Liver (tissue), 9 donors: Measurements from ENCODE around the gene PHC3. TPM values are rescaled to one million over a fixed set of nuclear protein-coding genes. Genes with fewer than 3 reads are reported as not detected.

ENCODE experiments used
- DNase-seq: peaks from one replicate; pipeline ENCODE4 v3.0.0-alpha.2; 2017; ENCODE audit warnings: low spot score
- H3K27ac ChIP-seq, 2 donors: one replicate each; pipeline ENCODE4 v1.7.0; 2013; ENCODE audit warnings: inconsistent platforms in 2 of 2, low read length in 2 of 2, control low read depth in 1 of 2, low read depth in 1 of 2, mild to moderate bottlenecking in 1 of 2
- H3K27me3 ChIP-seq, 4 donors: one replicate each; pipeline versions ENCODE4 v1.6.1 to v1.7.0; 2013; ENCODE audit warnings: low read length in 3 of 4, inconsistent platforms in 1 of 4, mild to moderate bottlenecking in 1 of 4, moderate library complexity in 1 of 4; ENCODE audit not compliant: control insufficient read depth in 4 of 4, insufficient read depth in 4 of 4
- H3K36me3 ChIP-seq, 4 donors: one replicate each; pipeline versions ENCODE4 v1.6.1 to v1.7.0; 2013; ENCODE audit warnings: low read length in 3 of 4, mild to moderate bottlenecking in 3 of 4, low read depth in 1 of 4, moderate library complexity in 1 of 4; ENCODE audit not compliant: control insufficient read depth in 4 of 4, insufficient read depth in 3 of 4
- H3K4me1 ChIP-seq, 4 donors: one replicate each; pipeline versions ENCODE4 v1.6.1 to v1.7.0; 2013; ENCODE audit warnings: low read length in 3 of 4, mild to moderate bottlenecking in 3 of 4, moderate library complexity in 1 of 4; ENCODE audit not compliant: control insufficient read depth in 4 of 4, insufficient read depth in 4 of 4
- H3K4me3 ChIP-seq, 3 donors: one replicate each; pipeline versions ENCODE4 v1.6.1 to v1.7.0; 2013; ENCODE audit warnings: low read length in 3 of 3, control low read depth in 1 of 3, low read depth in 1 of 3, mild to moderate bottlenecking in 1 of 3
- H3K9ac ChIP-seq, 2 donors: one replicate each; pipeline ENCODE4 v1.7.0; 2013; ENCODE audit warnings: low read length in 2 of 2, mild to moderate bottlenecking in 2 of 2, moderate library complexity in 2 of 2, control low read depth in 1 of 2, low read depth in 1 of 2
- H3K9me3 ChIP-seq, 4 donors: one replicate each; pipeline versions ENCODE4 v1.6.1 to v1.7.0; 2013; ENCODE audit warnings: low read length in 3 of 4; ENCODE audit not compliant: control insufficient read depth in 4 of 4
- EGR1 ChIP-seq, 2 donors: IDR thresholded peaks; 2 replicates each; pipeline ENCODE4 v1.6.1; 2016 to 2018; ENCODE audit warnings: antibody characterized with exemption in 2 of 2, low read depth in 2 of 2
- FOXA1 ChIP-seq: IDR thresholded peaks from 2 replicates; pipeline ENCODE4 v1.6.1; 2016; ENCODE audit warnings: antibody characterized with exemption
- GABPA ChIP-seq, 2 donors: IDR thresholded peaks in 1 of 2; conservative IDR thresholded peaks in 1 of 2; 2 replicates each; pipeline ENCODE4 v1.6.1; 2016; ENCODE audit warnings: antibody characterized with exemption in 2 of 2, mild to moderate bottlenecking in 1 of 2, moderate library complexity in 1 of 2
- HNF4A ChIP-seq, 2 donors: conservative IDR thresholded peaks; 2 replicates each; pipeline ENCODE4 v1.6.1; 2016; ENCODE audit warnings: antibody characterized with exemption in 2 of 2, mild to moderate bottlenecking in 2 of 2
- HNF4G ChIP-seq: IDR thresholded peaks from 2 replicates; pipeline ENCODE4 v1.6.1; 2016; ENCODE audit warnings: antibody characterized with exemption
- JUND ChIP-seq, 2 donors: IDR thresholded peaks; 2 replicates each; pipeline ENCODE4 v1.6.1; 2016; ENCODE audit warnings: antibody characterized with exemption in 2 of 2
- NR2F2 ChIP-seq: IDR thresholded peaks from 2 replicates; pipeline ENCODE4 v1.6.1; 2016; ENCODE audit warnings: antibody characterized with exemption
- RAD21 ChIP-seq, 2 donors: IDR thresholded peaks; 2 replicates each; pipeline ENCODE4 v1.6.1; 2016; ENCODE audit warnings: antibody characterized with exemption in 2 of 2, mild to moderate bottlenecking in 2 of 2
- RXRA ChIP-seq, 2 donors: IDR thresholded peaks; 2 replicates each; pipeline ENCODE4 v1.6.1; 2017 to 2018; ENCODE audit warnings: antibody characterized with exemption in 2 of 2, mild to moderate bottlenecking in 1 of 2
- SP1 ChIP-seq: IDR thresholded peaks from 2 replicates; pipeline ENCODE4 v1.6.1; 2018; ENCODE audit warnings: antibody characterized with exemption, mild to moderate bottlenecking
- TAF1 ChIP-seq: conservative IDR thresholded peaks from 2 replicates; pipeline ENCODE4 v1.6.1; 2016; ENCODE audit warnings: antibody characterized with exemption, mild to moderate bottlenecking
- YY1 ChIP-seq: IDR thresholded peaks from 2 replicates; pipeline ENCODE4 v1.6.1; 2016; ENCODE audit warnings: antibody characterized with exemption, mild to moderate bottlenecking
- WGBS: extraction: QIAGEN DNeasy Blood & Tissue Kit; methylation state at CpG from one replicate; pipeline ENCODE4 v1.1.7; 2013; 5-methylcytosine and 5-hydroxymethylcytosine counted together
- polyA plus RNA-seq, 2 donors: library from polyadenylated mRNA; stranded (reverse) in 1 of 2; unstranded in 1 of 2; fragments of 200-250 nt in 1 of 2; fragments of >200 nt in 1 of 2; fragmentation: Nextera tagmentation in 1 of 2; extraction: Ambion mirVana in 1 of 2; gene quantifications; one replicate each; pipeline versions ENCODE4 v1.2.1 to v1.2.3, GENCODE V29; 2013 to 2015
- total RNA-seq, 2 donors: library from RNA; depleted of rRNA; stranded (reverse); fragments of >200 nt; gene quantifications; one replicate each; pipeline ENCODE4 v1.2.3, GENCODE V29; 2014
- TF ChIP-seq, protein P1 (sequence below): IDR thresholded peaks from 2 replicates; pipeline ENCODE4 v1.6.1; 2016; ENCODE audit warnings: antibody characterized with exemption
- TF ChIP-seq, protein P2 (sequence below): IDR thresholded peaks from 2 replicates; pipeline ENCODE4 v1.6.1; 2016; ENCODE audit warnings: antibody characterized with exemption
- TF ChIP-seq, protein P3 (sequence below): IDR thresholded peaks from 2 replicates; pipeline ENCODE4 v1.6.1; 2016; ENCODE audit warnings: antibody characterized with exemption, mild to moderate bottlenecking
- TF ChIP-seq, protein P4 (sequence below): IDR thresholded peaks from 2 replicates; pipeline ENCODE4 v1.6.1; 2016; ENCODE audit warnings: antibody characterized with exemption
- TF ChIP-seq, protein P5 (sequence below): fragments of 150-350 bp; IDR thresholded peaks from 2 replicates; pipeline ENCODE4 v1.5.1; 2017; ENCODE audit warnings: improper control_type of control experiment, low read depth, low read length; ENCODE audit not compliant: missing input control
- donor health status: healthy.
- donor health status: healthy.
- donor health status: healthy.
- donor health status: healthy.
- donor health status: healthy.

The PHC3 gene
- total and polyA plus RNA-seq, 4 donors, result 3.9 to 44.7 (median 24.2) TPM

DNA sequence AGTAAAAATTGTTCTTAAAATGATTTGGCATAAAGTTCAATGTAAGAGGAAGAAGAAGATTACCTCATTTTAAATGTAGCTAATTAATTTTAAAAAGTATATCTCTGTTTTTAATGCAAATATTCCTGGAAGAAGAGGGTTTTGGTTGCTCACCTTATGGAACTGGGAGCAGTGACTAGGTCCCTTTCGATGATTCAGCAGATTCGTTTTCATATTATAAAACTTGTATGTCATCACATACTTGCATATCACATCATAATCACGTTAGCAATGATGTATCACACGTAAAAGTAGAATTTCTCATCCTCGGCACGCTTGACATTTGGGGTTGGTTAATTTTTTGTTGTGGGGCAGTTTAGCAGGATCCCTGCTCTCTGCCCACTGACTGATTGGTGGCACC lies 96.1 kb downstream of the PHC3 start:
- H3K4me1 ChIP-seq, result no peaks in the 10 kb centered on the region
- no peak overlapping the region for H3K27ac ChIP-seq
- peaks cover 7 to 38% (median 25%) of the 10 kb centered on the region in 4 donors for H3K36me3 ChIP-seq
- no peaks in the 10 kb centered on the region for H3K27me3 ChIP-seq
- TF ChIP-seq, protein P1, sequence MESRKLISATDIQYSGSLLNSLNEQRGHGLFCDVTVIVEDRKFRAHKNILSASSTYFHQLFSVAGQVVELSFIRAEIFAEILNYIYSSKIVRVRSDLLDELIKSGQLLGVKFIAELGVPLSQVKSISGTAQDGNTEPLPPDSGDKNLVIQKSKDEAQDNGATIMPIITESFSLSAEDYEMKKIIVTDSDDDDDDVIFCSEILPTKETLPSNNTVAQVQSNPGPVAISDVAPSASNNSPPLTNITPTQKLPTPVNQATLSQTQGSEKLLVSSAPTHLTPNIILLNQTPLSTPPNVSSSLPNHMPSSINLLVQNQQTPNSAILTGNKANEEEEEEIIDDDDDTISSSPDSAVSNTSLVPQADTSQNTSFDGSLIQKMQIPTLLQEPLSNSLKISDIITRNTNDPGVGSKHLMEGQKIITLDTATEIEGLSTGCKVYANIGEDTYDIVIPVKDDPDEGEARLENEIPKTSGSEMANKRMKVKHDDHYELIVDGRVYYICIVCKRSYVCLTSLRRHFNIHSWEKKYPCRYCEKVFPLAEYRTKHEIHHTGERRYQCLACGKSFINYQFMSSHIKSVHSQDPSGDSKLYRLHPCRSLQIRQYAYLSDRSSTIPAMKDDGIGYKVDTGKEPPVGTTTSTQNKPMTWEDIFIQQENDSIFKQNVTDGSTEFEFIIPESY, result no peak
- TF ChIP-seq, protein P2, sequence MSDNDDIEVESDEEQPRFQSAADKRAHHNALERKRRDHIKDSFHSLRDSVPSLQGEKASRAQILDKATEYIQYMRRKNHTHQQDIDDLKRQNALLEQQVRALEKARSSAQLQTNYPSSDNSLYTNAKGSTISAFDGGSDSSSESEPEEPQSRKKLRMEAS, result no peak
- no peak for TF ChIP-seq YY1
- TF ChIP-seq EGR1 (IDR thresholded peaks at IDR 0.05; ENCODE audit: low read depth in 2 of 2), result no peak
- no peak for TF ChIP-seq JUND (IDR thresholded peaks at IDR 0.05)
- TF ChIP-seq HNF4G, result no peak
- TF ChIP-seq RXRA (IDR thresholded peaks at IDR 0.05), result no peak
- TF ChIP-seq NR2F2, result no peak
- TF ChIP-seq TAF1, result no peak
- TF ChIP-seq, protein P3, sequence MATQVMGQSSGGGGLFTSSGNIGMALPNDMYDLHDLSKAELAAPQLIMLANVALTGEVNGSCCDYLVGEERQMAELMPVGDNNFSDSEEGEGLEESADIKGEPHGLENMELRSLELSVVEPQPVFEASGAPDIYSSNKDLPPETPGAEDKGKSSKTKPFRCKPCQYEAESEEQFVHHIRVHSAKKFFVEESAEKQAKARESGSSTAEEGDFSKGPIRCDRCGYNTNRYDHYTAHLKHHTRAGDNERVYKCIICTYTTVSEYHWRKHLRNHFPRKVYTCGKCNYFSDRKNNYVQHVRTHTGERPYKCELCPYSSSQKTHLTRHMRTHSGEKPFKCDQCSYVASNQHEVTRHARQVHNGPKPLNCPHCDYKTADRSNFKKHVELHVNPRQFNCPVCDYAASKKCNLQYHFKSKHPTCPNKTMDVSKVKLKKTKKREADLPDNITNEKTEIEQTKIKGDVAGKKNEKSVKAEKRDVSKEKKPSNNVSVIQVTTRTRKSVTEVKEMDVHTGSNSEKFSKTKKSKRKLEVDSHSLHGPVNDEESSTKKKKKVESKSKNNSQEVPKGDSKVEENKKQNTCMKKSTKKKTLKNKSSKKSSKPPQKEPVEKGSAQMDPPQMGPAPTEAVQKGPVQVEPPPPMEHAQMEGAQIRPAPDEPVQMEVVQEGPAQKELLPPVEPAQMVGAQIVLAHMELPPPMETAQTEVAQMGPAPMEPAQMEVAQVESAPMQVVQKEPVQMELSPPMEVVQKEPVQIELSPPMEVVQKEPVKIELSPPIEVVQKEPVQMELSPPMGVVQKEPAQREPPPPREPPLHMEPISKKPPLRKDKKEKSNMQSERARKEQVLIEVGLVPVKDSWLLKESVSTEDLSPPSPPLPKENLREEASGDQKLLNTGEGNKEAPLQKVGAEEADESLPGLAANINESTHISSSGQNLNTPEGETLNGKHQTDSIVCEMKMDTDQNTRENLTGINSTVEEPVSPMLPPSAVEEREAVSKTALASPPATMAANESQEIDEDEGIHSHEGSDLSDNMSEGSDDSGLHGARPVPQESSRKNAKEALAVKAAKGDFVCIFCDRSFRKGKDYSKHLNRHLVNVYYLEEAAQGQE, result no peak
- TF ChIP-seq FOXA1, result no peak
- TF ChIP-seq, protein P4, sequence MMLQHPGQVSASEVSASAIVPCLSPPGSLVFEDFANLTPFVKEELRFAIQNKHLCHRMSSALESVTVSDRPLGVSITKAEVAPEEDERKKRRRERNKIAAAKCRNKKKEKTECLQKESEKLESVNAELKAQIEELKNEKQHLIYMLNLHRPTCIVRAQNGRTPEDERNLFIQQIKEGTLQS, result no peak
- no peak for TF ChIP-seq GABPA (IDR thresholded peaks at IDR 0.05 in 1 of 2, conservative IDR thresholded peaks at IDR 0.05 in 1 of 2)
- TF ChIP-seq HNF4A (conservative IDR thresholded peaks at IDR 0.05), result no peak
- TF ChIP-seq RAD21 (IDR thresholded peaks at IDR 0.05), result no peak
- no peak for TF ChIP-seq SP1
- TF ChIP-seq, protein P5, sequence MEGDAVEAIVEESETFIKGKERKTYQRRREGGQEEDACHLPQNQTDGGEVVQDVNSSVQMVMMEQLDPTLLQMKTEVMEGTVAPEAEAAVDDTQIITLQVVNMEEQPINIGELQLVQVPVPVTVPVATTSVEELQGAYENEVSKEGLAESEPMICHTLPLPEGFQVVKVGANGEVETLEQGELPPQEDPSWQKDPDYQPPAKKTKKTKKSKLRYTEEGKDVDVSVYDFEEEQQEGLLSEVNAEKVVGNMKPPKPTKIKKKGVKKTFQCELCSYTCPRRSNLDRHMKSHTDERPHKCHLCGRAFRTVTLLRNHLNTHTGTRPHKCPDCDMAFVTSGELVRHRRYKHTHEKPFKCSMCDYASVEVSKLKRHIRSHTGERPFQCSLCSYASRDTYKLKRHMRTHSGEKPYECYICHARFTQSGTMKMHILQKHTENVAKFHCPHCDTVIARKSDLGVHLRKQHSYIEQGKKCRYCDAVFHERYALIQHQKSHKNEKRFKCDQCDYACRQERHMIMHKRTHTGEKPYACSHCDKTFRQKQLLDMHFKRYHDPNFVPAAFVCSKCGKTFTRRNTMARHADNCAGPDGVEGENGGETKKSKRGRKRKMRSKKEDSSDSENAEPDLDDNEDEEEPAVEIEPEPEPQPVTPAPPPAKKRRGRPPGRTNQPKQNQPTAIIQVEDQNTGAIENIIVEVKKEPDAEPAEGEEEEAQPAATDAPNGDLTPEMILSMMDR, result no peak
- H3K9me3 ChIP-seq, result no peaks in the 10 kb centered on the region
- no peak overlapping the region for H3K4me3 ChIP-seq
- DNase-seq, result no peak
- no peak overlapping the region for H3K9ac ChIP-seq
- 98% methylated on average over 6 of the region's 6 CpGs for WGBS

DNA sequence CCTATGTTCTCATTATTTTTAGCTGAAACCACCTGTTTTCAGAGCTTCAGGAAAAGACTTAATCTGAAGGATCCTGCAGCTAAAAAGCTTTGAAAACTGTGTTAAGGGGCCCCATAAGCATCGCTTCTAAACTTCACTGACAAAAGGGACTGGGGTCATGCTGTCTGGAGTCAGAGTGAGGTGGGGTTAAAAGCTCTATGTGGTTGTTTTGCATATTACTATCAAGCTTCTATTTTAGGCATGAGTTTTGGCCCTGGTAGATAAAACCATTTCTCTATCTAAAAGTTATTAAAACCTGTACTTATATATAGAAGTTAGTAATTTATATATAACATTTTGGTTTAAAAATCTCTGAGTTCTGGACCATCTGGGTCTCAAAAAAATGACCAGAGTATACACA lies 98.2 kb downstream of the PHC3 start:
- Histone ChIP-seq H3K27me3 (no peaks in the 10 kb centered on the region), H3K4me1 (no peaks in the 10 kb centered on the region), H3K4me3 (no peak overlapping the region), H3K9ac (no peak overlapping the region), H3K36me3 (peaks cover 8 to 32% (median 22%) of the 10 kb centered on the region in 4 donors), H3K27ac (no peak overlapping the region), H3K9me3 (no peaks in the 10 kb centered on the region)
- WGBS, result 99% methylated on average over 1 of the region's 1 CpG
- TF ChIP-seq RAD21 (IDR thresholded peaks at IDR 0.05), result no peak
- TF ChIP-seq, protein P2, result no peak
- no peak for TF ChIP-seq YY1
- no peak for TF ChIP-seq HNF4A (conservative IDR thresholded peaks at IDR 0.05)
- TF ChIP-seq FOXA1, result no peak
- TF ChIP-seq TAF1, result no peak
- TF ChIP-seq, protein P4, result no peak
- DNase-seq, result no peak
